Measurements from ENCODE around the gene GRM1.

The GRM1 gene

GRCh38 chr6:146095481-146095880, 66.6 kb downstream of the GRM1 start:
- TF ChIP-seq CTCF (conservative IDR thresholded peaks at IDR 0.05), result no peak

GRCh38 chr6:146097586-146097985, 68.7 kb downstream of the GRM1 start:
- TF ChIP-seq CTCF (conservative IDR thresholded peaks at IDR 0.05), result no peak
- no peak overlapping the region for H3K27ac ChIP-seq

More at GRCh38 chr6:146095481-146095880, 66.6 kb downstream of the GRM1 start:
- no peak overlapping the region for H3K27ac ChIP-seq

- H3K27ac ChIP-seq, result no peak overlapping the region
These were observed 71.9 kb downstream of the GRM1 start for GRCh38 chr6:146100776-146101175.

GRCh38 chr6:146103416-146104072, 74.7 kb downstream of the GRM1 start:
- H3K27ac ChIP-seq, result peak overlapping the region; percentile 24; the same call in 1 of the 2 replicates
- no peak for TF ChIP-seq CTCF (conservative IDR thresholded peaks at IDR 0.05)

More at GRCh38 chr6:146100776-146101175, 71.9 kb downstream of the GRM1 start:
- TF ChIP-seq CTCF (conservative IDR thresholded peaks at IDR 0.05), result no peak

- H3K27ac ChIP-seq, result no peak overlapping the region
- TF ChIP-seq CTCF (conservative IDR thresholded peaks at IDR 0.05), result no peak
These were observed 77.7 kb downstream of the GRM1 start for GRCh38 chr6:146106532-146106931.

- H3K27ac ChIP-seq, result no peak overlapping the region
- TF ChIP-seq CTCF (conservative IDR thresholded peaks at IDR 0.05), result no peak
These were observed 82.1 kb downstream of the GRM1 start for GRCh38 chr6:146110990-146111389.

- H3K27ac ChIP-seq, result no peak overlapping the region
- no peak for TF ChIP-seq CTCF (conservative IDR thresholded peaks at IDR 0.05)
These were observed 83.1 kb downstream of the GRM1 start for GRCh38 chr6:146111881-146112450.
